ENCODE measurements around the gene SENP2. TPM values are rescaled to one million over a fixed set of nuclear protein-coding genes. Genes with fewer than 3 reads are reported as not detected.
"Not testable (repeated sequence)": the region's sequence is repeated elsewhere in the genome, so short reads cannot be mapped to it uniquely, and the experiment has no call there.

SENP2 gene
- total and polyA plus RNA-seq, 8 donors = 5.7 to 20.7 (median 14.4) TPM

DNA sequence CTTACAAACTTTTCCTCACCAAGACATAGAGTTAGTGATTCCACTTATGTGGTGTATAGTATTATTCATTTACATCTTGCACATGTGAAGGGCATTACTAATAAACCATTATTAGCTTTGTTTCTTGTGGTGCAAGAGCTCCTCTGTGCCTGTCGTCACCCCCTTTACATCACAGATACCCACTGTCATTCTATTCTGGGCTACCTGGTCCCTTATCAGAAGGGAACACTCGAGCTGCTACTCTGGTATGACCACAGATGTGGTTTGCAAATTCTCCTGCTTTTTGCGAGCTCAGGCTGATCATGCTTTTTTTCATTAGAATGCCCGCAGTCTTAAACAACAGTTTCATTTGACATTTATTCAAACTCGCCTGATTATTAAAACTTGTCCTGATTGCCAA is 13.9 kb upstream of the SENP2 start:
- H3K27me3 ChIP-seq = no peaks in the 10 kb centered on the region
- TF ChIP-seq, protein P1, sequence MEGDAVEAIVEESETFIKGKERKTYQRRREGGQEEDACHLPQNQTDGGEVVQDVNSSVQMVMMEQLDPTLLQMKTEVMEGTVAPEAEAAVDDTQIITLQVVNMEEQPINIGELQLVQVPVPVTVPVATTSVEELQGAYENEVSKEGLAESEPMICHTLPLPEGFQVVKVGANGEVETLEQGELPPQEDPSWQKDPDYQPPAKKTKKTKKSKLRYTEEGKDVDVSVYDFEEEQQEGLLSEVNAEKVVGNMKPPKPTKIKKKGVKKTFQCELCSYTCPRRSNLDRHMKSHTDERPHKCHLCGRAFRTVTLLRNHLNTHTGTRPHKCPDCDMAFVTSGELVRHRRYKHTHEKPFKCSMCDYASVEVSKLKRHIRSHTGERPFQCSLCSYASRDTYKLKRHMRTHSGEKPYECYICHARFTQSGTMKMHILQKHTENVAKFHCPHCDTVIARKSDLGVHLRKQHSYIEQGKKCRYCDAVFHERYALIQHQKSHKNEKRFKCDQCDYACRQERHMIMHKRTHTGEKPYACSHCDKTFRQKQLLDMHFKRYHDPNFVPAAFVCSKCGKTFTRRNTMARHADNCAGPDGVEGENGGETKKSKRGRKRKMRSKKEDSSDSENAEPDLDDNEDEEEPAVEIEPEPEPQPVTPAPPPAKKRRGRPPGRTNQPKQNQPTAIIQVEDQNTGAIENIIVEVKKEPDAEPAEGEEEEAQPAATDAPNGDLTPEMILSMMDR (IDR thresholded peaks at IDR 0.05) = no peak
- intact Hi-C loops (cut with DNase I) = no loop called here
- no peaks in the 10 kb centered on the region for H3K9me3 ChIP-seq
- WGBS, 2 donors = 84 to 90% methylated on average over 5 of the region's 5 CpGs
- H3K27ac ChIP-seq = no peak overlapping the region
- no peaks in the 10 kb centered on the region for H3K4me1 ChIP-seq
- ATAC-seq (no peak), FAIRE-seq (no peak), DNase-seq (no peak)
- H3K4me3 ChIP-seq = no peak overlapping the region
- no peaks in the 10 kb centered on the region for H3K36me3 ChIP-seq

DNA sequence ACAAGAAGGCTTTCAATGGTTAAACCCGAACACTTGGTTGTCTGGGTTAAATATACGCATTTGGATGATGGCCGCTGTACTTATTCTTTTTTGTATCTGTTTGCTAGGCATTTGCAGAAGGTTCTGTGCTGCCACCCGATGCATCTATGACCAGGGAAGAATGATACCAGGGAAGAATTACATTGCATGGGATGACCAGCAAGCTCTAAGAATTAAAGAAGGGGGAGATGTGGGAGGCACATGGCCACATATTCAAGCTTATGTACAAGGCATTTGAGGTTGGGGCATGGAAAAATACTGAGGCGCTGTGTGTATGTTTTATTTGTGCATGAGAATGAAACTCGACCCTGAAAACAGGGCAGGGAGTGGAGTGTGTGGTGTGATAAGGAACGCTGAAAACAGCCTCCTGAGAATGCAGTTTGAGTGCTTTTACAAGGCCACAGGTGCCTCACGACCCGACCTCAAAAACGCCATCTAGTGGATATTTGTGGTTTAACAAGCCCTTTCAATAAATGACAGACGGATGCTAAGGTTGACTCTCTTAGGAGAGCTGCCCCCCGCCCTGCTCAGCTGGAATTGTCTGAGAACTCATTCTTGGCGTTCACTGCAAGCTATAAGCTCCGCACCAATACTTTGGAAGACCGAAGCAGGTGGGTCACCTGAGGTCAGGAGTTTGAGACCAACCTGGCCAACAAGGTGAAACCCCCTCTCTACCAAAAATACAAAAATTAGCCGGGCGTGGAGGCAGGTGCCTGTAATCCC is 10.8 kb upstream of the SENP2 start:
- TF ChIP-seq, protein P1 (IDR thresholded peaks at IDR 0.05) = peak; percentile 47 to 64 (median 51)
- WGBS, 2 donors = 17 to 19% methylated on average over 17 of the region's 17 CpGs
- H3K4me1 ChIP-seq; H3K36me3 ChIP-seq; H3K9me3 ChIP-seq; FAIRE-seq; intact Hi-C loops (cut with DNase I); H3K27ac ChIP-seq; H3K4me3 ChIP-seq; H3K27me3 ChIP-seq: not testable (repeated sequence)
- DNase-seq (peak in 2 of 6 donors; percentile 30 to 56), ATAC-seq (peak; percentile 69 to 95 (median 89))

DNA sequence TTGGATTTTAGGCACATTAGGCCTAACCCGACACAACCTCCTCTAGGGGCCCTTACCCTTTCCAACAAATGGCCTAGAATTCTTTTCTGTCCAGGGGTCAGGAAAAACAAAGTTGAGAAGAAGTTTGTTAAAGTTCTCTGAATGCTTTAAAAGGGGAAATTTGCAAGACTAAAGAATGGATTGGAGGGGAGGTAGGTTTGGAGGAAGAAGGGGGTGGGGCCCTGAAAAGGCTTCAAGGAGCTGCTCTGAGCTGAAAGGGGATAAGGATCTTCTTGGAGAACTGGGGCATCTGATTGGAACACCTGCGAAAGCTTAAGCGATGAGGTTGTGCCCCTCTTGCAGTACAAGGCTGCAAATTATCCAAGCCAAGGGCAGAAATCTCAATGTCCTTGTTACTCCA is 3.9 kb upstream of the SENP2 start:
- TF ChIP-seq, protein P1 (IDR thresholded peaks at IDR 0.05) = no peak
- H3K4me3 ChIP-seq = no peak overlapping the region
- H3K9me3 ChIP-seq = no peaks in the 10 kb centered on the region
- no peaks in the 10 kb centered on the region for H3K27me3 ChIP-seq
- H3K27ac ChIP-seq = no peak overlapping the region
- H3K4me1 ChIP-seq = peaks cover 0 to 5% (median 0%) of the 10 kb centered on the region in 3 donors
- WGBS, 2 donors = 76 to 82% methylated on average over 3 of the region's 3 CpGs
- ATAC-seq = no peak
- FAIRE-seq = no peak
- no peak for DNase-seq
- intact Hi-C loops (cut with DNase I) = no loop called here
- no peaks in the 10 kb centered on the region for H3K36me3 ChIP-seq

DNA sequence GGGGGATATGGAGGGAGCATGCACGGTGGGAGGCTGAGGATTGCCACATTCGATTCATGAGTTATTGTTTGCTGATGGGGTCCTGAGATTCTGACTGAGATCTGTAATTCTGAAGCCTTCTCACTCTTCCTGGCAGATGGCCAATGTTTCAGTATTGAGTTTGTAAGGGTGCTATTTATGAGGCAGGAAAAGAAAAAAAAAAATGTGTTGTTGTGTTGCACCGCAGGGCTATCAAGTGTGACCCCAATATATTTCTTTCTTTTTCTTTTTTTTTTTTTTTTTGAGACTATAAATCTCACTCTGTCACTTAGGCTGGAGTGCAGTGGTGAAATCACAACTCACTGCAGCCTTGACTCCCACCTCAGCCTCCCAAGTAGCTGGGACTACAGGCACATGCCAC is 3.2 kb upstream of the SENP2 start:
- TF ChIP-seq, protein P1 (IDR thresholded peaks at IDR 0.05) = no peak
- ATAC-seq (no peak), FAIRE-seq (no peak), DNase-seq (no peak)
- H3K27me3 ChIP-seq = no peaks in the 10 kb centered on the region
- H3K9me3 ChIP-seq = no peaks in the 10 kb centered on the region
- H3K36me3 ChIP-seq = no peaks in the 10 kb centered on the region
- WGBS, 2 donors = 45 to 46% methylated on average over 3 of the region's 3 CpGs
- no peak overlapping the region for H3K4me3 ChIP-seq
- no peak overlapping the region for H3K27ac ChIP-seq
- peaks cover 0 to 9% (median 0%) of the 10 kb centered on the region in 3 donors for H3K4me1 ChIP-seq
- intact Hi-C loops (cut with DNase I) = no loop called here

DNA sequence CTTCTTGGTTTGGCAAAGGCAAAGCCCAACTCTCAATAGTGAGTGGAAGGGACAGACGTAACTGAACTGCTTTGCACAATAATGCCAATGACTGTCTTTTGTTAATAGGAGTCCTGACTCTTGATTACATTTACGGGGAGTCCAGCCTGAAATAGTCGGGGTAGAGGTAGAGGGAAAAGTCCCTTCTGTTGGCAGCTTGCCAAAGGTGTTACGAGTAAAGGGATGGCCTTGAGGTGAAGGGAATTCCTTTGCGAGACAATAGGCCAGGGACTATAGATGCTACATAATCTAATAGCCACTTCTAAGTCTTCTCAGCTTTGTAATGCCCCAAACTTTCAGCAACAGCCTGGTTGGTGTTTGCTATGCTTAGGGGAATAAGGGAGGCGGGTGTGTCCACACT is 2.2 kb upstream of the SENP2 start:
- Histone ChIP-seq H3K4me3 (no peak overlapping the region), H3K36me3 (no peaks in the 10 kb centered on the region), H3K9me3 (no peaks in the 10 kb centered on the region), H3K27ac (no peak overlapping the region), H3K27me3 (no peaks in the 10 kb centered on the region), H3K4me1 (peaks cover 0 to 9% (median 0%) of the 10 kb centered on the region in 3 donors)
- FAIRE-seq (no peak), ATAC-seq (no peak), DNase-seq (no peak)
- TF ChIP-seq, protein P1 (IDR thresholded peaks at IDR 0.05) = no peak
- intact Hi-C loops (cut with DNase I) = no loop called here
- WGBS, 2 donors = 48 to 49% methylated on average over 6 of the region's 6 CpGs
